Karpas-422 (cell line): ENCODE data around the gene AKAP4. TPM values are rescaled to one million over a fixed set of nuclear protein-coding genes. Genes with fewer than 3 reads are reported as not detected.

ENCODE experiments used
- DNase-seq: peaks from one replicate; pipeline ENCODE4 v3.0.0-alpha.2; 2015
- H2AFZ ChIP-seq: fragments of 200-600 bp; sonication (generic); 2 replicates; pipeline ENCODE4 v1.6.1; 2014; ENCODE audit warnings: antibody characterized with exemption, low read length, mixed read lengths
- H3K27ac ChIP-seq: fragments of 200-600 bp; sonication (generic); 2 replicates; pipeline ENCODE4 v1.5.1; 2014; ENCODE audit warnings: mild to moderate bottlenecking, low read length, moderate library complexity
- H3K27me3 ChIP-seq: fragments of 200-600 bp; sonication (generic); 2 replicates; pipeline ENCODE4 v1.6.1; 2014; ENCODE audit warnings: low read length, mixed read lengths
- H3K36me3 ChIP-seq: fragments of 200-600 bp; sonication (generic); 2 replicates; pipeline ENCODE4 v1.6.1; 2014; ENCODE audit warnings: low read length, mixed read lengths; ENCODE audit not compliant: insufficient read depth
- H3K4me1 ChIP-seq: fragments of 200-600 bp; sonication (generic); 2 replicates; pipeline ENCODE4 v1.6.1; 2014; ENCODE audit warnings: mild to moderate bottlenecking, low read length, mixed read lengths
- H3K4me2 ChIP-seq: fragments of 200-600 bp; sonication (generic); 2 replicates; pipeline ENCODE4 v1.6.1; 2014; ENCODE audit warnings: low read length, low read depth, mild to moderate bottlenecking; ENCODE audit not compliant: poor library complexity, severe bottlenecking
- H3K4me3 ChIP-seq: fragments of 200-600 bp; sonication (generic); 2 replicates; pipeline ENCODE4 v1.5.1; 2014; ENCODE audit warnings: mild to moderate bottlenecking, antibody characterized with exemption, low read length, mixed read lengths
- H3K79me2 ChIP-seq: fragments of 200-600 bp; sonication (generic); 2 replicates; pipeline ENCODE4 v1.6.1; 2014; ENCODE audit warnings: mild to moderate bottlenecking, low read length, mixed read lengths
- H3K9ac ChIP-seq: fragments of 200-600 bp; sonication (generic); 2 replicates; pipeline ENCODE4 v1.6.0; 2014; ENCODE audit warnings: low read length
- H3K9me2 ChIP-seq: fragments of 200-600 bp; sonication (generic), shearing (Covaris generic); replicated peaks from 2 replicates; pipeline ENCODE4 v1.6.0; 2014; ENCODE audit warnings: mild to moderate bottlenecking, low read length, moderate library complexity; ENCODE audit not compliant: insufficient read depth
- H3K9me3 ChIP-seq: fragments of 300-700, 200-600 bp; sonication (generic); 2 replicates; pipeline ENCODE4 v1.6.1; 2014; ENCODE audit warnings: low read length, mixed read lengths
- H4K20me1 ChIP-seq: fragments of 200-600 bp; sonication (generic); 2 replicates; pipeline ENCODE4 v1.6.1; 2014; ENCODE audit warnings: mild to moderate bottlenecking, antibody characterized with exemption, low read length, low read depth; ENCODE audit not compliant: insufficient read depth
- total RNA-seq: library from RNA; depleted of rRNA; stranded (reverse); fragments of >200 nt; shearing (Covaris generic); gene quantifications from 2 replicates; pipeline ENCODE4 v1.2.3, GENCODE V29; 2014; ENCODE audit warnings: low replicate concordance

The AKAP4 gene
- total RNA-seq, 1 experiment from 2014 or later, result not detected

DNA sequence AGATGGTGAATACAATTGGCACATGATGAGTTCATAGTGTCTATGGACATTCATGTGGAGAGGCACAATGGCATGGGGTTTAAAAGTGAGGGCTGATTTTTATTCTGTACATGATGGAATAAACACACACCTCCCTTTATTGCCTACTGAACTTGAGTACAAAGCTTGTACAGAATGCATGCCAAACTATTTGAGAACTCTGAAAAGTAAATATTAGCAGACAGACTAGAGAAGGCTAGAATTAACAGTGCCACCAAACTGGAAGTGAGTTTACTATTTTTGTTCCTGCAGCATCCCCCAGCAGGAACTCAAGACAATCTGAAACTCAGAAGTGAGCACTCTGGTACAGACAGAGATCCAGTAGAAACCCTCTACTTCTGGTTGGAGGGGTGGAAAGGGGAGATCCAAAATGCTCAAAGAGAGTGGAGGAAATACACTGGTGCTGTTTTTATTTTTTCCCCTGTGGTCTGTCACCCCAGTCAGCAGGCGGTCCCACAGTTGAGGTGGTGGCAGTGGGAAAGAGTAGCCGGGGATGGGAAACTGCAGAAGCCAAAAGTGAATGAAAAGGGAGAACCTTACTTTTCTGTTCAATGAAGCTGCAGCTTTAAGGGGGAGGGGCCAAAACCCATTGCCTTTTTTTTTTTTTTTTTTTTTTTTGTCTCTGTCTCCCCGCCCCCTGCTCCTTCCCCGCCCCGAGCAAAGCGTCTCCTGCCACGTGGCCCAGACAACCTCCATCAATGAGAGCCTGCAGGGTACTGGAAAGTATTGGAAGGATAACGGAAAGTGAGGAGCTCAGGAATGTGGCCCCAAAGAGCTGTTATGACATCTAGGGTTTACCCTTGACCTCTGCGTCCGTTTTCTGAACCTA lies 20.5 kb downstream of the AKAP4 start:
- H3K9ac ChIP-seq, result no peak overlapping the region
- no peaks in the 10 kb centered on the region for H3K36me3 ChIP-seq

GRCh38 chrX:50169717-50170116 lies 31.1 kb downstream of the AKAP4 start:
- Histone ChIP-seq H3K4me2 (no peak overlapping the region), H3K4me1 (peaks cover 9% of the 10 kb centered on the region), H3K4me3 (no peak overlapping the region), H3K9me3 (no peaks in the 10 kb centered on the region), H3K36me3 (no peaks in the 10 kb centered on the region), H3K79me2 (no peaks in the 10 kb centered on the region), H4K20me1 (no peaks in the 10 kb centered on the region), H2AFZ (no peak overlapping the region), H3K27me3 (no peaks in the 10 kb centered on the region), H3K27ac (no peak overlapping the region), H3K9ac (no peak overlapping the region), H3K9me2 (no peaks in the 10 kb centered on the region)
- no peak for DNase-seq

More for the DNA sequence above, 20.5 kb downstream of the AKAP4 start:
- Histone ChIP-seq H4K20me1 (no peaks in the 10 kb centered on the region), H3K27me3 (no peaks in the 10 kb centered on the region), H3K9me3 (no peaks in the 10 kb centered on the region), H3K79me2 (no peaks in the 10 kb centered on the region), H3K27ac (no peak overlapping the region), H3K4me2 (no peak overlapping the region), H3K4me3 (no peak overlapping the region), H3K9me2 (no peaks in the 10 kb centered on the region), H3K4me1 (no peaks in the 10 kb centered on the region), H2AFZ (no peak overlapping the region)
- peak; percentile 63 for DNase-seq

DNA sequence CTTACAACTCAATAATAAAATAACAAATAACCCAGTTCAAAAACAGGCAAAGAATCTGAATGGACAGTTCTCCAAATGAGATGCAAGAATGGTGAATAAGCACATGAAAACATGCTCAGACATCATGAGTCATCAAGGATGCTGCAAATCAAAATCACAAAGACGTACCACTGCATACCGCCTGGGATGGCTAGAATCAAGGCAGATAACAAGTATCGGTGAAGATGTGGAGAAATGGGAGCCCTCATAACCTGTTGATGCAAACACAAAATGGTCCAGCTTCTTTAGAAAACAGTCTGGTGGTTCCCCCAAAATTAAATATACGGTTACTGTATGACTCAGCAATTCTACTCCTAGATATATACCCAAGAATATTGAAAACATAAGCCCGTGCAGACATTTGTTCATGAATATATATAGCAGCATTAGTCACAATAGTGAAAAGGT lies 32.5 kb downstream of the AKAP4 start:
- Histone ChIP-seq H3K9me3 (no peaks in the 10 kb centered on the region), H3K4me1 (peaks cover 9% of the 10 kb centered on the region), H4K20me1 (no peaks in the 10 kb centered on the region), H3K9ac (no peak overlapping the region), H3K27me3 (no peaks in the 10 kb centered on the region), H3K36me3 (no peaks in the 10 kb centered on the region), H3K4me3 (no peak overlapping the region), H3K4me2 (no peak overlapping the region), H3K79me2 (no peaks in the 10 kb centered on the region), H3K9me2 (no peaks in the 10 kb centered on the region), H3K27ac (no peak overlapping the region), H2AFZ (no peak overlapping the region)
- DNase-seq, result no peak

DNA sequence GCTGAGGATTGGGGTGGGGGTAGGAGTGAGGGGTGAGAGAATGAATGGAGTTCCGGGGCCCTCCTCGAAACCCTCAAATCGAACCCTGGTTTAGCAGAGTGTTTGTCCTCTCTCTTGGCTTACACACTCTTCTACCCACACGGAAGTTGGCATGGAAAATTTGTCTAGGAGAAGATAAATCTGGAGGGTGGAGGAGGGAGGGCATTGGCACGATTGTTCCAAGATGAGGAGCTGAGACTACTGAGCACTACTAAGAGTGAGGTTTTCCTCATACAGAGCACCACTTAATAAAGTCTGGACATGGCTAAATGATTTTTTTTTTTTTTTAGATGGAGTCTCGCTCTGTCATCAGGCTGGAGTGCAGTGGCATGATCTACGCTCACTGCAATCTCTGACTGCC lies 33.4 kb downstream of the AKAP4 start:
- H3K36me3 ChIP-seq, result no peaks in the 10 kb centered on the region
- no peaks in the 10 kb centered on the region for H3K9me2 ChIP-seq
- H4K20me1 ChIP-seq, result no peaks in the 10 kb centered on the region
- H3K9ac ChIP-seq, result no peak overlapping the region
- H2AFZ ChIP-seq, result no peak overlapping the region
- no peak overlapping the region for H3K4me2 ChIP-seq
- H3K27me3 ChIP-seq, result no peaks in the 10 kb centered on the region
- no peak overlapping the region for H3K27ac ChIP-seq
- H3K79me2 ChIP-seq, result no peaks in the 10 kb centered on the region
- H3K4me3 ChIP-seq, result no peak overlapping the region
- no peaks in the 10 kb centered on the region for H3K9me3 ChIP-seq
- peaks cover 9% of the 10 kb centered on the region for H3K4me1 ChIP-seq
- no peak for DNase-seq

DNA sequence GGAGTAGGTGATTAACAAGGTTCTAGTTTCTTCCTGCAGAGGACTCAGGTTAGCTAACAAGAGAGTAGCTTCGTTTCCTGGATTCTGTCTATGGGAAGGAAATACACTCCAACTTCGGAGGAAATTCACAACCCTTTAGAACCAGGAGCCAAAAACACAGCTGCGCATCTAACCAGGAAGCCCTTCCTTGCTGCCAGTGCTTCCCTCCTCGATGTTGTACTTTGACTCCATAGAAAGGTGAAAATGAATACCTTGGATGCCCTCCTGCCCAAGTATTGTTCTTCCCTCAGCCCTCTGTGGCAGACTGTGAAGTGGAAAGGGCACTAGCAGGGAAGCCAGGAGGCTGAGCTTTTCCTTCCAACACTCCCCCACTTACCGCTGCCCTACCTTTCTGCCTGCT lies 35.1 kb downstream of the AKAP4 start:
- H3K4me2 ChIP-seq, result no peak overlapping the region
- no peaks in the 10 kb centered on the region for H3K9me3 ChIP-seq
- no peak for DNase-seq
- H3K36me3 ChIP-seq, result no peaks in the 10 kb centered on the region
- H3K27me3 ChIP-seq, result no peaks in the 10 kb centered on the region
- no peaks in the 10 kb centered on the region for H3K79me2 ChIP-seq
- no peak overlapping the region for H3K9ac ChIP-seq
- H3K27ac ChIP-seq, result no peak overlapping the region
- no peak overlapping the region for H3K4me3 ChIP-seq
- no peaks in the 10 kb centered on the region for H4K20me1 ChIP-seq
- peaks cover 9% of the 10 kb centered on the region for H3K4me1 ChIP-seq
- no peaks in the 10 kb centered on the region for H3K9me2 ChIP-seq
- no peak overlapping the region for H2AFZ ChIP-seq

DNA sequence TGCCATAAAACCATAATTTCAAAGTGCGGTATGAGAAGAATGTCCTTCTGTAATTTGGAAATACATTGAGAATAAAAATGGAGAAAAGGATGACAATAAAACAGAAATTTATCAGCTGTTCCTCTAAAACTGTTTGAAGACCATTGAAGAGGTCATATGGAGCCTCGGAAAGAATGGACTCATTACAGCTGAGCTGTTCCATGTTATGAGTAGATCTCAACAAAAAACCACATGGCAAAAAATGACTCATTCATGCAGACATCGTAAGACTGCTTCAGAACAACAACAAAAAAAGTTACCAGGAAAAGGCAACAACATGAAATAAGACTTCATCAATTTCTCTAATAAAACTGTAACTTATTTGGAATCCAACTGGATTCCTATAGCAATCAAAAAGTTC lies 39.7 kb downstream of the AKAP4 start:
- no peaks in the 10 kb centered on the region for H3K27me3 ChIP-seq
- H3K9ac ChIP-seq, result no peak overlapping the region
- H4K20me1 ChIP-seq, result no peaks in the 10 kb centered on the region
- H3K27ac ChIP-seq, result no peak overlapping the region
- H3K4me2 ChIP-seq, result no peak overlapping the region
- no peaks in the 10 kb centered on the region for H3K36me3 ChIP-seq
- no peaks in the 10 kb centered on the region for H3K79me2 ChIP-seq
- H3K4me3 ChIP-seq, result no peak overlapping the region
- H2AFZ ChIP-seq, result no peak overlapping the region
- H3K9me3 ChIP-seq, result no peaks in the 10 kb centered on the region
- DNase-seq, result no peak
- H3K9me2 ChIP-seq, result no peaks in the 10 kb centered on the region
- H3K4me1 ChIP-seq, result no peaks in the 10 kb centered on the region

- no peaks in the 10 kb centered on the region for H3K9me2 ChIP-seq
- DNase-seq, result no peak
Measured at GRCh38 chrX:50158593-50158992, 42.2 kb downstream of the AKAP4 start.

GRCh38 chrX:50157545-50158135 lies 43.2 kb downstream of the AKAP4 start:
- no peak overlapping the region for H3K9ac ChIP-seq
- no peaks in the 10 kb centered on the region for H3K79me2 ChIP-seq
- no peaks in the 10 kb centered on the region for H3K36me3 ChIP-seq
- H2AFZ ChIP-seq, result no peak overlapping the region
- DNase-seq, result no peak
- H3K4me2 ChIP-seq, result no peak overlapping the region
- H3K27ac ChIP-seq, result no peak overlapping the region
- H3K4me3 ChIP-seq, result no peak overlapping the region
- no peaks in the 10 kb centered on the region for H3K9me2 ChIP-seq
- no peaks in the 10 kb centered on the region for H3K9me3 ChIP-seq
- H4K20me1 ChIP-seq, result no peaks in the 10 kb centered on the region
- H3K27me3 ChIP-seq, result no peaks in the 10 kb centered on the region
- H3K4me1 ChIP-seq, result no peaks in the 10 kb centered on the region

More at GRCh38 chrX:50158593-50158992, 42.2 kb downstream of the AKAP4 start:
- Histone ChIP-seq H4K20me1 (no peaks in the 10 kb centered on the region), H3K4me3 (no peak overlapping the region), H3K4me1 (no peaks in the 10 kb centered on the region), H3K27me3 (no peaks in the 10 kb centered on the region), H3K4me2 (no peak overlapping the region), H2AFZ (no peak overlapping the region), H3K9me3 (no peaks in the 10 kb centered on the region), H3K79me2 (no peaks in the 10 kb centered on the region), H3K27ac (no peak overlapping the region), H3K9ac (no peak overlapping the region), H3K36me3 (no peaks in the 10 kb centered on the region)
